B cell (primary cell): Measurements from ENCODE around the gene SERPINE1. TPM values are rescaled to one million over a fixed set of nuclear protein-coding genes. Genes with fewer than 3 reads are reported as not detected.

Experiments used
- ATAC-seq: fragments of 200-7000 bp; cut with Tn5 transposase; one replicate; pipeline ENCODE4 v1.10.0; 2021; ENCODE audit warnings: low read depth, mild to moderate bottlenecking, moderate number of reproducible peaks, moderate library complexity
- CTCF ChIA-PET: fragments of 350-600 bp; sonication (Branson Sonifier 250); formaldehyde crosslinking; loops from one replicate; lab custom pipeline; 2021; ENCODE audit warnings: antibody characterized with exemption, inconsistent platforms; lab: Charles Lee
- POLR2A ChIA-PET: fragments of 350-600 bp; sonication (Branson Sonifier 250); formaldehyde crosslinking; loops from one replicate; lab custom pipeline; 2021; ENCODE audit warnings: antibody characterized with exemption; lab: Charles Lee
- DNase-seq: peaks from one replicate; pipeline ENCODE4 v3.0.0; 2013
- H2AFZ ChIP-seq: 2 replicates; pipeline ENCODE4 v1.6.1; 2012; ENCODE audit warnings: mild to moderate bottlenecking, low read depth, low read length; ENCODE audit not compliant: insufficient read depth, poor library complexity, severe bottlenecking
- H3K27ac ChIP-seq, 2 donors: 1 replicate in 1 of 2; 2 replicates in 1 of 2; pipeline ENCODE4 v1.5.1; 2012 to 2013; ENCODE audit warnings: low read length in 2 of 2, mild to moderate bottlenecking in 2 of 2, moderate library complexity in 1 of 2
- H3K27me3 ChIP-seq, 4 experiments: fragments of 200-600 bp in 1 of 4; sonication (generic) in 1 of 4; replicated peaks in 1 of 4; 1 replicate in 2 of 4; 2 replicates in 2 of 4; pipeline versions ENCODE4 v1.6.1 to v1.7.0; 2013 to 2016; ENCODE audit warnings: low read length in 3 of 4, mild to moderate bottlenecking in 2 of 4, mixed read lengths in 1 of 4, moderate library complexity in 1 of 4; ENCODE audit not compliant: insufficient read depth in 4 of 4, control insufficient read depth in 3 of 4; ENCODE audit errors: control extremely low read depth in 1 of 4
- H3K36me3 ChIP-seq, 2 experiments: replicated peaks in 1 of 2; 1 replicate in 1 of 2; 2 replicates in 1 of 2; pipeline versions ENCODE4 v1.6.1 to v1.7.1; 2013; ENCODE audit warnings: low read length in 1 of 2; ENCODE audit not compliant: insufficient read depth in 2 of 2, control insufficient read depth in 1 of 2; ENCODE audit errors: control extremely low read depth in 1 of 2, extremely low read depth in 1 of 2
- H3K4me1 ChIP-seq, 2 donors: fragments of 200-600 bp in 1 of 2; sonication (generic) in 1 of 2; 1 replicate in 1 of 2; 2 replicates in 1 of 2; pipeline versions ENCODE4 v1.5.1 to v1.6.1; 2013 to 2017; ENCODE audit warnings: low read length in 2 of 2; ENCODE audit not compliant: control insufficient read depth in 2 of 2, insufficient read depth in 2 of 2
- H3K4me2 ChIP-seq: replicated peaks from 2 replicates; pipeline ENCODE3; 2012; ENCODE audit warnings: mild to moderate bottlenecking, low read depth, low read length; ENCODE audit not compliant: poor library complexity, severe bottlenecking
- H3K4me3 ChIP-seq, 5 experiments: fragments of 200-600 bp in 1 of 5; sonication (generic) in 1 of 5; 1 replicate in 3 of 5; 2 replicates in 2 of 5; pipeline versions ENCODE4 v1.5.1 to v1.7.0; 2011 to 2016; ENCODE audit warnings: low read length in 4 of 5, mild to moderate bottlenecking in 4 of 5, low read depth in 2 of 5, control low read depth in 1 of 5, moderate library complexity in 1 of 5; ENCODE audit not compliant: insufficient read depth in 1 of 5; ENCODE audit errors: control extremely low read depth in 1 of 5, extremely low read depth in 1 of 5
- H3K79me2 ChIP-seq: fragments of 200-600 bp; sonication (generic); one replicate; pipeline ENCODE4 v1.6.0; 2016; ENCODE audit warnings: low read length; ENCODE audit not compliant: control insufficient read depth, insufficient read depth
- H3K9ac ChIP-seq: fragments of 200-600 bp; sonication (generic); 2 replicates; pipeline ENCODE4 v1.6.1; 2017; ENCODE audit warnings: mild to moderate bottlenecking, low read length, moderate library complexity
- H3K9me3 ChIP-seq, 3 donors: one replicate each; pipeline versions ENCODE4 v1.6.1 to v1.7.1; 2013; ENCODE audit warnings: low read length in 2 of 3; ENCODE audit not compliant: control insufficient read depth in 2 of 3, insufficient read depth in 1 of 3; ENCODE audit errors: control extremely low read depth in 1 of 3
- H4K20me1 ChIP-seq: 2 replicates; pipeline ENCODE4 v1.6.0; 2012; ENCODE audit warnings: mild to moderate bottlenecking, low read length; ENCODE audit not compliant: insufficient read depth, control insufficient read depth, poor library complexity, severe bottlenecking
- H3K27ac Mint-ChIP-seq: one replicate; pipeline ENCODE4 v1.8.0; 2021; ENCODE audit warnings: mixed read lengths
- H3K27me3 Mint-ChIP-seq: one replicate; pipeline ENCODE4 v1.8.0; 2021; ENCODE audit warnings: mixed read lengths
- H3K4me1 Mint-ChIP-seq: one replicate; pipeline ENCODE4 v1.8.0; 2021; ENCODE audit warnings: mixed read lengths
- H3K4me3 Mint-ChIP-seq: one replicate; pipeline ENCODE4 v1.8.0; 2021; ENCODE audit warnings: mixed read lengths
- H3K9me3 Mint-ChIP-seq: one replicate; pipeline ENCODE4 v1.8.0; 2022; ENCODE audit warnings: mixed read lengths; ENCODE audit not compliant: insufficient read depth
- EZH2 ChIP-seq: IDR thresholded peaks from 2 replicates; pipeline ENCODE4 v1.6.1; 2012; ENCODE audit warnings: borderline replicate concordance, low read depth, mild to moderate bottlenecking, moderate library complexity, low read length; ENCODE audit not compliant: insufficient read depth, poor library complexity, severe bottlenecking
- WGBS: methylation state at CpG from one replicate; pipeline ENCODE4 v1.1.5; 2013; ENCODE audit warnings: missing lambda C conversion rate; ENCODE audit not compliant: insufficient coverage; 5-methylcytosine and 5-hydroxymethylcytosine counted together
- intact Hi-C: fragments of 100-400 bp; cut with micrococcal nuclease; formaldehyde crosslinking; loops from one replicate; pipeline ENCODE4 v1.10.0; 2022
- polyA plus RNA-seq: library from polyadenylated mRNA; depleted of rRNA; stranded (reverse); fragments of >200 nt; gene quantifications from 2 replicates; pipeline ENCODE4 v1.2.3, GENCODE V29; 2012
- total RNA-seq, 2 donors: library from RNA; stranded (reverse); fragments of 120-200 nt in 1 of 2; gene quantifications; 1 replicate in 1 of 2; 2 replicates in 1 of 2; pipeline versions ENCODE4 v1.2.3 to v1.2.4, GENCODE V29; 2013 to 2022
- TF ChIP-seq, protein P1 (sequence below): fragments of 200-600 bp; IDR thresholded peaks from one replicate; pipeline ENCODE4 v1.8.0; 2022; ENCODE audit warnings: antibody characterized with exemption, mild to moderate bottlenecking

The SERPINE1 gene
- total and polyA plus RNA-seq, 2 donors (not counting 1 experiment from before 2014, with no cell fraction given) = 0.07 to 0.09 TPM

DNA sequence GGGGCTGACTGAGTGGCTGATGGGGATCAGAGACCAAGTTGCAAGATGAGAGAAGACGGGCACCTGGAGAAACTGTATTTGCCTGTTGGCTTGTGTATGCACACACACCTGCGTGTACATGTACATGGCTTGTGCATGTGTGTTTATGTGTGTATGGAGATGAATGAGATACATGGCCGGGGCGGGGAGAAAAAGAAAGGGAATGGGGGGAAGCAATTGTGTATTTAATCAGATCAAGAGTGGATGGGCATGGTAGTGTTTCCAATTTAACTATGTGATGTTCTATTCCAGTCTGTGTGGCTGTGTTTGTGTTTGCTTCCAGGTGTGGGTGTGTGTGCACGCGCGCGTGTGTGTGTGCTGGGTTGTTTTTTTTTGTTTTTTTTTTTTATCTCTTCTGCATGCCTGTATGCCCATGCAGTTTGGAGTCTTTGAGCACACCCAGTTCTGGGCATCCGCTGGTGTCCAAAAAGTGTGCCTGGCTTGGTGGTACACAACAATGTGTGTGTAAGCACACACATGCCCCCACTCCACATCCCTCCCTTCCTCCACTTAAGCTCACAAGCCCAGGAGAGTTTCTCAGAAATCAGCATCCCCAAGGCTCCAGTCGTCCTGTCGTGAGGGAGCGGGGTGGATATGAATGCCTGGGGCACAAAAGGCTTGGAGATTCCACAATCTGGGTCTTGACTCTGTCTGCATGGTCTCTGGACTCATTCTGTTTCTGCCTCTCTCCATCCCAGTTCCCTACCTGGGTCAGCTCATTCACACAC lies 40.9 kb downstream of the SERPINE1 start:
- no peak for DNase-seq
- ChIA-PET CTCF (interaction anchor here (1.0 to 1.6 kb wide), 5 partner anchors 11 to 273 kb away, joined by 3 to 7 read pairs (median 3); no protein-coding TSS in a partner anchor), POLR2A (no interaction called here)
- Mint-ChIP-seq H3K27ac (no peak overlapping the region), H3K4me1 (peaks cover 57% of the 10 kb centered on the region), H3K9me3 (no peaks in the 10 kb centered on the region), H3K4me3 (no peak overlapping the region), H3K27me3 (peaks cover 68% of the 10 kb centered on the region)
- Histone ChIP-seq H3K9ac (no peak overlapping the region), H3K4me3 (no peak overlapping the region), H3K4me2 (no peak overlapping the region), H3K27me3 (peaks cover 0 to 94% (median 72%) of the 10 kb centered on the region in 4 experiments), H3K4me1 (peaks cover 70 to 84% of the 10 kb centered on the region in 2 donors), H3K27ac (no peak overlapping the region), H3K79me2 (no peaks in the 10 kb centered on the region), H3K36me3 (no peaks in the 10 kb centered on the region), H3K9me3 (peaks cover 0 to 56% (median 3%) of the 10 kb centered on the region in 3 donors), H2AFZ (no peak overlapping the region), H4K20me1 (peaks cover 26% of the 10 kb centered on the region)
- WGBS = 12% methylated on average over 5 of the region's 12 CpGs
- intact Hi-C loops = no loop called here
- no peak for ATAC-seq
- TF ChIP-seq, protein P1, sequence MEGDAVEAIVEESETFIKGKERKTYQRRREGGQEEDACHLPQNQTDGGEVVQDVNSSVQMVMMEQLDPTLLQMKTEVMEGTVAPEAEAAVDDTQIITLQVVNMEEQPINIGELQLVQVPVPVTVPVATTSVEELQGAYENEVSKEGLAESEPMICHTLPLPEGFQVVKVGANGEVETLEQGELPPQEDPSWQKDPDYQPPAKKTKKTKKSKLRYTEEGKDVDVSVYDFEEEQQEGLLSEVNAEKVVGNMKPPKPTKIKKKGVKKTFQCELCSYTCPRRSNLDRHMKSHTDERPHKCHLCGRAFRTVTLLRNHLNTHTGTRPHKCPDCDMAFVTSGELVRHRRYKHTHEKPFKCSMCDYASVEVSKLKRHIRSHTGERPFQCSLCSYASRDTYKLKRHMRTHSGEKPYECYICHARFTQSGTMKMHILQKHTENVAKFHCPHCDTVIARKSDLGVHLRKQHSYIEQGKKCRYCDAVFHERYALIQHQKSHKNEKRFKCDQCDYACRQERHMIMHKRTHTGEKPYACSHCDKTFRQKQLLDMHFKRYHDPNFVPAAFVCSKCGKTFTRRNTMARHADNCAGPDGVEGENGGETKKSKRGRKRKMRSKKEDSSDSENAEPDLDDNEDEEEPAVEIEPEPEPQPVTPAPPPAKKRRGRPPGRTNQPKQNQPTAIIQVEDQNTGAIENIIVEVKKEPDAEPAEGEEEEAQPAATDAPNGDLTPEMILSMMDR = no peak
- TF ChIP-seq EZH2 = no peak
